OCI-LY3 (cell line): ENCODE measurements around the gene TESK2.
"Not testable (repeated sequence)": the region's sequence is repeated elsewhere in the genome, so short reads cannot be mapped to it uniquely, and the experiment has no call there.

Experiments used
- H2AFZ ChIP-seq: fragments of 200-600, 300-600 bp; shearing (Covaris generic); 2 replicates; pipeline ENCODE4 v1.6.0; 2014; ENCODE audit warnings: antibody characterized with exemption, low read depth, low read length
- H3K27ac ChIP-seq: fragments of 200-600, 300-600 bp; sonication (generic); 2 replicates; pipeline ENCODE4 v1.5.1; 2014; ENCODE audit warnings: mild to moderate bottlenecking, low read length, moderate library complexity, mixed read lengths
- H3K27me3 ChIP-seq: fragments of 200-600, 300-600 bp; sonication (generic); 2 replicates; pipeline ENCODE4 v1.6.1; 2014; ENCODE audit warnings: low read depth, low read length, mixed read lengths
- H3K36me3 ChIP-seq: fragments of 200-600, 300-600 bp; sonication (generic); replicated peaks from 2 replicates; pipeline ENCODE3; 2014; ENCODE audit warnings: low read depth, low read length, mixed read lengths
- H3K4me1 ChIP-seq: fragments of 300-600, 200-600 bp; sonication (generic); 2 replicates; pipeline ENCODE4 v1.6.1; 2014; ENCODE audit warnings: low read length, mixed read lengths
- H3K4me2 ChIP-seq: fragments of 200-600, 300-600 bp; sonication (generic); 2 replicates; pipeline ENCODE4 v1.6.1; 2014; ENCODE audit warnings: low read length, mixed read lengths
- H3K4me3 ChIP-seq: fragments of 300-600, 200-600 bp; sonication (generic); 2 replicates; pipeline ENCODE4 v1.5.1; 2014; ENCODE audit warnings: antibody characterized with exemption, mild to moderate bottlenecking, low read length, moderate library complexity
- H3K79me2 ChIP-seq: fragments of 300-600, 200-600 bp; shearing (Covaris generic); 2 replicates; pipeline ENCODE4 v1.6.1; 2014; ENCODE audit warnings: mild to moderate bottlenecking, low read length, mixed read lengths
- H3K9ac ChIP-seq: fragments of 300-600, 200-600 bp; shearing (Covaris generic); 2 replicates; pipeline ENCODE4 v1.6.0; 2014; ENCODE audit warnings: mild to moderate bottlenecking, low read length, moderate library complexity
- H3K9me3 ChIP-seq: fragments of 200-600, 300-600 bp; shearing (Covaris generic); 2 replicates; pipeline ENCODE4 v1.6.1; 2014; ENCODE audit warnings: low read length, mixed read lengths; ENCODE audit not compliant: insufficient read depth
- H4K20me1 ChIP-seq: fragments of 200-600, 300-600 bp; sonication (generic); 2 replicates; pipeline ENCODE4 v1.6.1; 2016; ENCODE audit warnings: low read length, mixed read lengths; ENCODE audit not compliant: insufficient read depth
- CTCF ChIP-seq: fragments of 200-600, 300-600 bp; sonication (generic); IDR thresholded peaks from 2 replicates; pipeline ENCODE4 v1.5.1; 2014; ENCODE audit warnings: antibody characterized with exemption, low read length, low read depth
- EZH2phosphoT487 ChIP-seq: fragments of 200-600 bp; shearing (Covaris generic); IDR thresholded peaks from 2 replicates; pipeline ENCODE4 v1.6.1; 2018; ENCODE audit warnings: antibody characterized with exemption, mixed run types, low read depth

Gene TESK2

GRCh38 chr1:45522324-45523104 lies 31.6 kb upstream of the TESK2 start:
- H3K4me1 ChIP-seq: peaks cover 24% of the 10 kb centered on the region
- TF ChIP-seq EZH2phosphoT487 (no peak), CTCF (no peak)
- H2AFZ ChIP-seq: peak overlapping the region; percentile 81
- no peaks in the 10 kb centered on the region for H3K9me3 ChIP-seq
- H3K9ac ChIP-seq: peak overlapping the region; percentile 96
- H3K4me3 ChIP-seq: peak overlapping the region; percentile 88
- peak overlapping the region; percentile 87 for H3K4me2 ChIP-seq
- H4K20me1 ChIP-seq: peaks cover 8% of the 10 kb centered on the region
- H3K27ac ChIP-seq: peak overlapping the region; percentile 83
- H3K36me3 ChIP-seq: peaks cover 5% of the 10 kb centered on the region
- no peaks in the 10 kb centered on the region for H3K27me3 ChIP-seq
- H3K79me2 ChIP-seq: peaks cover 40% of the 10 kb centered on the region

DNA sequence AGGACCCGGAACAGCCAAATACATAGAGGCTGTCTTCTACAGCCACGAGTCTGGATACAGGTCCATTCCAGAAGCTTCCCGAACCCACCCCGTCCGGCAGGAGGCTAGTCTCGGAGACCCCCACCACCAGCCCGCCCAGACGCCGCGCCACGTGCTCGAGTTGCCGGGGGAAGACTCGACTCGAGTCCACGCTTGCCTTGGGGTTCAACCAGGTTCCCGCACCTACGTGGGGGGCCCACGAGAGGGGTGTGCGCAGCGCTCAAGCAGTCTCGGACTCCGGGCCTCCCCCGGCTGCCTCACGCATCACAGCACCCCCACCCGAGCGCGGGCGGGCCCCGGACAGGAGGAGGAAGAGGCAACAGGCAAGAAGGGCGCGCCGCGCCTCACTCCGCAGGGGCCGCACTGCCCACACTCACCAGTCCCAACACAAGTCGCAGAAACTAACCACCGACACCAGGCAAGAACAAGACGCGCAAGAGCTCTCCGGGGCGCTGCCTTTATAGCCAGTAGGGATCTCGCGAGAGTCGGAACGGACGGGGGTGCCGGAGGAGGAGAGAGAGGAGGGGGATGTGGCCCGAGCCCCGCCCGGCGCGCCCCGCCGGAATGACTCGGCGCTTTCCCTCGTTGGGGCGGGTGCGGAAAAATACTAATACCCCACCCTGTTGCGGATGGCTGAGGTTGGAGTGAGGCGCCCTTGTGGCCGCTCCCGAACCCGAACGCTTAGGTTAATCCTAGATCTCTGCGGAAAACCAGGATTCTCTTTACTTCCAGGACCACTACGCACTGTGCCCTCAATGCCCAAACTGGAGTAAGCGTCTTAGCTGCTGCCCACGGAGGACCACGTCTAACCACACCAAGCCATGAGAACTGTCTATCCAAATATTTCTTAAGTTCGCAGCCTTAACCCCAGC lies 30.7 kb upstream of the TESK2 start, which contains the start of gene PRDX1:
PRDX1 (minus strand) TSS at position 472 of the 911 bp plus-strand sequence. CDS start 2,841 bp downstream, outside the sequence.
- Histone ChIP-seq H3K9me3 (no peaks in the 10 kb centered on the region), H3K4me2 (peak within 1 kb of the TSS; percentile 87), H3K27ac (peak within 1 kb of the TSS; percentile 83), H3K4me3 (peak within 1 kb of the TSS; percentile 88), H3K4me1 (peaks cover 24% of the 10 kb centered on the region), H3K27me3 (no peaks in the 10 kb centered on the region), H2AFZ (peak within 1 kb of the TSS; percentile 81), H3K36me3 (peaks cover 9% of the 10 kb centered on the region), H3K9ac (peak within 1 kb of the TSS; percentile 96), H4K20me1 (peaks cover 8% of the 10 kb centered on the region), H3K79me2 (peaks cover 47% of the 10 kb centered on the region)
- TF ChIP-seq EZH2phosphoT487 (no peak), CTCF (no peak)

DNA sequence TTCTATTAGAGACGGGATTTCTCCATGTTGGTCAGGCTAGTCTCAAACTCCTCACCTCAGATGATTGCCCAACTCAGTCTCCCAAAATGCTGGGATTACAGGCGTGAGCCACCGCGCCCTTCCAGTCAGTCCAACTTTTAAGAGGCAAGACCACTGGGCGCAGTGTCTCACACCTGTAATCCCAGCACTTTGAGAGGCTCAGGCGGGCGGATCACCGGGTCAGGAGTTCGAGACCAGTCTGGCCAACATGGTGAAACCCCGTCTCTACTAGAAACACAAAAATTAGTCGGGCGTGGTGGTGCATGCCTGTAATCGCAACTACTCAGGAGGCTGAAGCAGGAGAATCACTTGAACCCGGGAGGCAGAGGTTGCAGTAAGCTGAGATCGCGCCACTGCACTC lies 28.8 kb upstream of the TESK2 start:
- not testable (repeated sequence) for H3K27me3 ChIP-seq, H3K4me3 ChIP-seq, H4K20me1 ChIP-seq, H3K9ac ChIP-seq, H3K27ac ChIP-seq, H3K9me3 ChIP-seq, H2AFZ ChIP-seq
- Histone ChIP-seq H3K4me2 (0 out of 2 replicates have a peak overlapping the region, but pooled peaks have one; percentile 8), H3K36me3 (peaks cover 18% of the 10 kb centered on the region), H3K79me2 (peaks cover 53% of the 10 kb centered on the region), H3K4me1 (peaks cover 18% of the 10 kb centered on the region)

DNA sequence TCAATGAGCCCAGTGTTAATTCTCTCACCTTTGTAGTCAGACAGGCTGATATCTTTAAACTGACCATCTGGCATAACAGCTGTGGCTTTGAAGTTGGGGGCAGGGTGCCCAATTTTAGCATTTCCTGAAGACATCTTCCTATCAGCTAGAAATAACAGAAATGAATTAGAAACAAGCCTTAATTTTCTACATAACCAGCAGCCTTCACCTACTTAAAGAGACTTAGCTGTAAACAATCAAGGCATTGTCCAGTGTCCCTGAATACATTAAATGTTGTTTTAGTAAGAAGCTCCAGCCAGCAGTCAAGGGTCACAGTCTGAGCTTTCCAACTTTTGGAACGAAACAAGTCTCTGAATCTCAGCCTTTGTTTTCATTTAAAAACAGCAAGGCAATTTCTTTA lies 27.9 kb upstream of the TESK2 start:
- TF ChIP-seq EZH2phosphoT487 (no peak), CTCF (no peak)
- no peak overlapping the region for H2AFZ ChIP-seq
- H3K4me3 ChIP-seq: no peak overlapping the region
- peaks cover 53% of the 10 kb centered on the region for H3K79me2 ChIP-seq
- H3K4me1 ChIP-seq: peaks cover 17% of the 10 kb centered on the region
- H3K27ac ChIP-seq: no peak overlapping the region
- H3K27me3 ChIP-seq: no peaks in the 10 kb centered on the region
- no peak overlapping the region for H3K9ac ChIP-seq
- H4K20me1 ChIP-seq: peaks cover 8% of the 10 kb centered on the region
- no peaks in the 10 kb centered on the region for H3K9me3 ChIP-seq
- peaks cover 22% of the 10 kb centered on the region for H3K36me3 ChIP-seq
- H3K4me2 ChIP-seq: peak overlapping the region; percentile 8; the same call in 1 of the 2 replicates

DNA sequence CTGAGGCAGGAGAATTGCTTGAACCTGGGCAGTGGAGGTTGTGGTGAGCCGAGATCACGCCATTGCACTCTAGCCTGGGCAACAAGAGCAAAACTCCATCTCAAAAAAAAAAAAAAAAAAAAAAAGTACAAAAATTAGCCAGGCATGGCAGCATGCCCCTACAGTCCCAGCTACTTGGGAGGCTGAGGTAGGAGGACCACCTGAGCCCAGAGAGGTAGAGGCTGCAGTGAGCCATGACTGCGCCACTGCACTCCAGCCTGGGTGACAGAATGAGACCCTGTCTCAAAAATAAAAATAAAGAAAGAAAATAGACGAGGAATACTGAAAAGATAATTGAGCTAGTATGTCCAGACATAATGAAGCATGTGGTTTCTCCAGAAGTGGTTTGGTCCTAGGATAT lies 27.4 kb upstream of the TESK2 start:
- H2AFZ ChIP-seq, H3K4me3 ChIP-seq, H3K27ac ChIP-seq, H3K9me3 ChIP-seq, H4K20me1 ChIP-seq, H3K27me3 ChIP-seq, H3K9ac ChIP-seq, H3K4me2 ChIP-seq: not testable (repeated sequence)
- Histone ChIP-seq H3K79me2 (peaks cover 53% of the 10 kb centered on the region), H3K36me3 (peaks cover 22% of the 10 kb centered on the region), H3K4me1 (peaks cover 17% of the 10 kb centered on the region)
